HL-60 (cell line): ENCODE data around the gene HNRNPUL1.

ENCODE experiments used
- CTCF ChIP-seq: IDR thresholded peaks from one replicate; pipeline ENCODE4 v1.5.1; 2011; ENCODE audit warnings: low read length, control low read depth, inconsistent platforms; ENCODE audit not compliant: insufficient read depth
- GABPA ChIP-seq: IDR thresholded peaks from 2 replicates; pipeline ENCODE4 v1.6.1; 2012; ENCODE audit warnings: low read depth
- POLR2AphosphoS5 ChIP-seq: IDR thresholded peaks from 2 replicates; pipeline ENCODE4 v1.6.1; 2012; ENCODE audit warnings: low read depth
- TF ChIP-seq, protein P1 (sequence below): IDR thresholded peaks from 2 replicates; pipeline ENCODE4 v1.6.1; 2012; ENCODE audit warnings: low read depth; ENCODE audit not compliant: insufficient replicate concordance

- no peak for TF ChIP-seq CTCF
- no peak for TF ChIP-seq POLR2AphosphoS5
- TF ChIP-seq GABPA = no peak
- TF ChIP-seq, protein P1, sequence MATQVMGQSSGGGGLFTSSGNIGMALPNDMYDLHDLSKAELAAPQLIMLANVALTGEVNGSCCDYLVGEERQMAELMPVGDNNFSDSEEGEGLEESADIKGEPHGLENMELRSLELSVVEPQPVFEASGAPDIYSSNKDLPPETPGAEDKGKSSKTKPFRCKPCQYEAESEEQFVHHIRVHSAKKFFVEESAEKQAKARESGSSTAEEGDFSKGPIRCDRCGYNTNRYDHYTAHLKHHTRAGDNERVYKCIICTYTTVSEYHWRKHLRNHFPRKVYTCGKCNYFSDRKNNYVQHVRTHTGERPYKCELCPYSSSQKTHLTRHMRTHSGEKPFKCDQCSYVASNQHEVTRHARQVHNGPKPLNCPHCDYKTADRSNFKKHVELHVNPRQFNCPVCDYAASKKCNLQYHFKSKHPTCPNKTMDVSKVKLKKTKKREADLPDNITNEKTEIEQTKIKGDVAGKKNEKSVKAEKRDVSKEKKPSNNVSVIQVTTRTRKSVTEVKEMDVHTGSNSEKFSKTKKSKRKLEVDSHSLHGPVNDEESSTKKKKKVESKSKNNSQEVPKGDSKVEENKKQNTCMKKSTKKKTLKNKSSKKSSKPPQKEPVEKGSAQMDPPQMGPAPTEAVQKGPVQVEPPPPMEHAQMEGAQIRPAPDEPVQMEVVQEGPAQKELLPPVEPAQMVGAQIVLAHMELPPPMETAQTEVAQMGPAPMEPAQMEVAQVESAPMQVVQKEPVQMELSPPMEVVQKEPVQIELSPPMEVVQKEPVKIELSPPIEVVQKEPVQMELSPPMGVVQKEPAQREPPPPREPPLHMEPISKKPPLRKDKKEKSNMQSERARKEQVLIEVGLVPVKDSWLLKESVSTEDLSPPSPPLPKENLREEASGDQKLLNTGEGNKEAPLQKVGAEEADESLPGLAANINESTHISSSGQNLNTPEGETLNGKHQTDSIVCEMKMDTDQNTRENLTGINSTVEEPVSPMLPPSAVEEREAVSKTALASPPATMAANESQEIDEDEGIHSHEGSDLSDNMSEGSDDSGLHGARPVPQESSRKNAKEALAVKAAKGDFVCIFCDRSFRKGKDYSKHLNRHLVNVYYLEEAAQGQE = peak; percentile 81
Measured at GRCh38 chr19:41305927-41306793, 42.0 kb downstream of the HNRNPUL1 start.
